GM13977 (cell line): ENCODE measurements around the gene FAM13B.
A peak's percentile ranks its signal among the peaks of the same experiment; 100 is the strongest.
"Not testable (repeated sequence)": the region's sequence is repeated elsewhere in the genome, so short reads cannot be mapped to it uniquely, and the experiment has no call there.

Source experiments
- DNase-seq: peaks from one replicate; pipeline ENCODE4 v3.0.0; 2012; ENCODE audit warnings: low spot score
- CTCF ChIP-seq: IDR thresholded peaks from 2 replicates; pipeline ENCODE4 v1.5.1; 2012; ENCODE audit warnings: mild to moderate bottlenecking, control low read depth; ENCODE audit not compliant: insufficient read depth; ENCODE audit errors: extremely low read depth, missing control alignments
- in situ Hi-C: fragments of 300-500 bp; cut with MboI; formaldehyde crosslinking; loops from one replicate; pipeline ENCODE4 v1.12.0; 2022; ENCODE audit warnings: low sequenced_read_pairs, low pct_unique_long_range_greater_than_20kb, mixed read lengths, inconsistent platforms; ENCODE audit not compliant: unreplicated experiment

The FAM13B gene

GRCh38 chr5:138032572-138033385 lies at the start of gene FAM13B:
Gene FAM13B, minus strand, starts transcription at chr5:138033079. Its CDS starts 13,968 bp downstream, at chr5:138019111.
- in situ Hi-C loops: loop anchor here (5.0 kb wide), 1 partner anchor 35 kb away; no protein-coding TSS in a partner anchor
- DNase-seq: peak; percentile 90
- no peak for TF ChIP-seq CTCF

- no peak for DNase-seq
- in situ Hi-C loops: no loop called here
- no peak for TF ChIP-seq CTCF
Measured at GRCh38 chr5:138082033-138082432, 49.2 kb upstream of the FAM13B start.

- in situ Hi-C loops: loop anchor here (5.0 kb wide), 1 partner anchor 54 kb away; no protein-coding TSS in a partner anchor
- no peak for DNase-seq
- no peak for TF ChIP-seq CTCF
Measured at GRCh38 chr5:138078006-138078643, 45.2 kb upstream of the FAM13B start.

- DNase-seq: peak; percentile 73
- in situ Hi-C loops: loop anchor here (5.0 kb wide), 1 partner anchor 55 kb away; no protein-coding TSS in a partner anchor
- TF ChIP-seq CTCF: peak; percentile 79
Measured at GRCh38 chr5:138077064-138077696, 44.3 kb upstream of the FAM13B start.

- DNase-seq, in situ Hi-C loops: not testable (repeated sequence)
Measured at GRCh38 chr5:138070026-138070425, 37.1 kb upstream of the FAM13B start.

- DNase-seq: peak; percentile 85
- peak; percentile 76 for TF ChIP-seq CTCF
- in situ Hi-C loops: loop anchor here (5.0 kb wide), 1 partner anchor 37 kb away; the partner anchor contains the start of gene FAM13B
Measured at GRCh38 chr5:138068742-138069600, 36.1 kb upstream of the FAM13B start.
